Left kidney (tissue), 8 donors: ENCODE results near the gene AKAP11. TPM values are rescaled to one million over a fixed set of nuclear protein-coding genes. Genes with fewer than 3 reads are reported as not detected.
"Not testable (repeated sequence)": the region's sequence is repeated elsewhere in the genome, so short reads cannot be mapped to it uniquely, and the experiment has no call there.

Experiments used
- DNase-seq: peaks from one replicate; pipeline ENCODE4 v3.0.0-alpha.2; 2013
- long read RNA-seq, 8 donors: transcript quantifications; one replicate each; lab custom pipeline, GENCODE V29; 2026
- polyA plus RNA-seq: library from polyadenylated mRNA; unstranded; fragments of 120-200 nt; gene quantifications from one replicate; pipeline ENCODE4 v1.2.1, GENCODE V29; 2013; ENCODE audit not compliant: insufficient read length

The AKAP11 gene
- 48.3 TPM for polyA plus RNA-seq
- long read RNA-seq, donor 1, full-length matches to known transcripts: 1 of 6 reads
- long read RNA-seq, donor 1, partial matches to known transcripts: 0 of 6 reads
- long read RNA-seq, donor 1, other reads (novel, unspliced or antisense): 5 of 6 reads
- long read RNA-seq, donor 2, partial matches to known transcripts: 0 of 5 reads
- long read RNA-seq, donor 2, other reads (novel, unspliced or antisense): 5 of 5 reads
- long read RNA-seq, donor 3, partial matches to known transcripts: 76 of 76 reads
- long read RNA-seq, donor 3, other reads (novel, unspliced or antisense): 0 of 76 reads
- long read RNA-seq, donor 4: 0 reads
- long read RNA-seq, donor 5: 0 reads
- long read RNA-seq, donor 6, partial matches to known transcripts: 13 of 13 reads
- long read RNA-seq, donor 6, other reads (novel, unspliced or antisense): 0 of 13 reads
- long read RNA-seq, donor 7, partial matches to known transcripts: 0 of 6 reads
- long read RNA-seq, donor 7, other reads (novel, unspliced or antisense): 6 of 6 reads
- long read RNA-seq, donor 8, partial matches to known transcripts: 5 of 5 reads
- long read RNA-seq, donor 8, other reads (novel, unspliced or antisense): 0 of 5 reads

- peak; percentile 63 for DNase-seq
These were observed at the start of gene AKAP11 for GRCh38 chr13:42272115-42272803. Gene AKAP11, plus strand, starts transcription at chr13:42272152. Its CDS starts 14,197 bp downstream, at chr13:42286349.

GRCh38 chr13:42223681-42224080, 48.3 kb upstream of the AKAP11 start:
- no peak for DNase-seq

- no peak for DNase-seq
These were observed 46.9 kb upstream of the AKAP11 start for GRCh38 chr13:42225051-42225450.

GRCh38 chr13:42226759-42227158, 45.2 kb upstream of the AKAP11 start:
- DNase-seq: not testable (repeated sequence)

GRCh38 chr13:42228527-42228926, 43.4 kb upstream of the AKAP11 start:
- DNase-seq: no peak

GRCh38 chr13:42229287-42229686, 42.7 kb upstream of the AKAP11 start:
- no peak for DNase-seq

- no peak for DNase-seq
These were observed 39.3 kb upstream of the AKAP11 start for GRCh38 chr13:42232671-42233070.

GRCh38 chr13:42233726-42234125, 38.2 kb upstream of the AKAP11 start:
- DNase-seq: no peak

- no peak for DNase-seq
These were observed 32.8 kb upstream of the AKAP11 start for GRCh38 chr13:42239161-42239560.

- no peak for DNase-seq
These were observed 32.3 kb upstream of the AKAP11 start for GRCh38 chr13:42239644-42240043.

- DNase-seq: no peak
These were observed 25.4 kb upstream of the AKAP11 start for GRCh38 chr13:42246541-42246940.

- no peak for DNase-seq
These were observed 24.1 kb upstream of the AKAP11 start for GRCh38 chr13:42247883-42248282.

- no peak for DNase-seq
These were observed 16.1 kb upstream of the AKAP11 start for GRCh38 chr13:42255886-42256285.

- DNase-seq: no peak
These were observed 13.2 kb upstream of the AKAP11 start for GRCh38 chr13:42258747-42259146.

GRCh38 chr13:42259515-42259914, 12.4 kb upstream of the AKAP11 start:
- no peak for DNase-seq

GRCh38 chr13:42260903-42261654, 10.9 kb upstream of the AKAP11 start:
- no peak for DNase-seq

- DNase-seq: peak; percentile 43
These were observed 5.5 kb upstream of the AKAP11 start for GRCh38 chr13:42266473-42266872.

GRCh38 chr13:42270160-42270856, 1.6 kb upstream of the AKAP11 start:
- no peak for DNase-seq

GRCh38 chr13:42270857-42271215, 1.1 kb upstream of the AKAP11 start:
- DNase-seq: no peak

- DNase-seq: peak; percentile 97
These were observed 426 bp upstream of the AKAP11 start for GRCh38 chr13:42271337-42272114.

GRCh38 chr13:42272804-42273175, 838 bp downstream of the AKAP11 start:
- no peak for DNase-seq
